CD8-positive, alpha-beta memory T cell (primary cell): ENCODE data around the gene TAOK1. TPM values are rescaled to one million over a fixed set of nuclear protein-coding genes. Genes with fewer than 3 reads are reported as not detected.

Experiments used
- CTCF ChIA-PET: fragments of 350-600 bp; sonication (Branson Sonifier 250); formaldehyde crosslinking; loops from one replicate; lab custom pipeline; 2021; ENCODE audit warnings: antibody characterized with exemption; lab: Charles Lee
- POLR2A ChIA-PET: fragments of 350-600 bp; sonication (Branson Sonifier 250); formaldehyde crosslinking; loops from one replicate; lab custom pipeline; 2021; ENCODE audit warnings: antibody characterized with exemption; lab: Charles Lee
- DNase-seq, 5 donors: peaks; one replicate each; pipeline versions ENCODE4 v3.0.0 to v3.0.0-alpha.2; 2020 to 2022; ENCODE audit warnings: mixed read lengths in 1 of 5
- H3K27ac ChIP-seq: one replicate; pipeline ENCODE4 v1.7.0; 2013; ENCODE audit warnings: low read depth, mild to moderate bottlenecking, low read length, moderate library complexity
- H3K27me3 ChIP-seq: 2 replicates; pipeline ENCODE4 v1.7.0; 2013; ENCODE audit warnings: low read length, mild to moderate bottlenecking; ENCODE audit not compliant: insufficient read depth, poor library complexity, severe bottlenecking
- H3K36me3 ChIP-seq: 2 replicates; pipeline ENCODE4 v1.7.0; 2013; ENCODE audit warnings: mild to moderate bottlenecking, low read length, moderate library complexity; ENCODE audit not compliant: insufficient read depth
- H3K4me1 ChIP-seq: 2 replicates; pipeline ENCODE4 v1.7.0; 2013; ENCODE audit warnings: mild to moderate bottlenecking, low read length, moderate library complexity; ENCODE audit not compliant: insufficient read depth
- H3K4me3 ChIP-seq: 2 replicates; pipeline ENCODE4 v1.7.0; 2013; ENCODE audit warnings: mild to moderate bottlenecking, low read length
- H3K9me3 ChIP-seq: 2 replicates; pipeline ENCODE4 v1.7.0; 2013; ENCODE audit warnings: mild to moderate bottlenecking, low read length
- H3K27ac Mint-ChIP-seq, 8 donors: one replicate each; pipeline ENCODE4 v1.8.0; 2020 to 2021; ENCODE audit warnings: mixed read lengths in 8 of 8, mild to moderate bottlenecking in 6 of 8, inconsistent platforms in 3 of 8, moderate library complexity in 3 of 8
- H3K27me3 Mint-ChIP-seq, 2 donors: one replicate each; pipeline ENCODE4 v1.8.0; 2020 to 2021; ENCODE audit warnings: mixed read lengths in 2 of 2, mild to moderate bottlenecking in 1 of 2, moderate library complexity in 1 of 2
- H3K36me3 Mint-ChIP-seq, 3 donors: one replicate each; pipeline ENCODE4 v1.8.0; 2020 to 2021; ENCODE audit warnings: mixed read lengths in 3 of 3, inconsistent platforms in 1 of 3, mild to moderate bottlenecking in 1 of 3
- H3K4me1 Mint-ChIP-seq, 3 donors: one replicate each; pipeline ENCODE4 v1.8.0; 2020 to 2021; ENCODE audit warnings: mixed read lengths in 3 of 3, inconsistent platforms in 1 of 3, mild to moderate bottlenecking in 1 of 3
- H3K4me3 Mint-ChIP-seq, 7 donors: one replicate each; pipeline ENCODE4 v1.8.0; 2020 to 2021; ENCODE audit warnings: mixed read lengths in 7 of 7, mild to moderate bottlenecking in 6 of 7, moderate library complexity in 4 of 7, inconsistent platforms in 2 of 7
- H3K9me3 Mint-ChIP-seq, 5 donors: one replicate each; pipeline ENCODE4 v1.8.0; 2020 to 2022; ENCODE audit warnings: mixed read lengths in 5 of 5, mild to moderate bottlenecking in 3 of 5, moderate library complexity in 2 of 5, inconsistent platforms in 1 of 5
- polyA plus RNA-seq: library from polyadenylated mRNA; unstranded; fragments of 300-500 nt; fragmentation: Illumina TruSeq; gene quantifications from one replicate; pipeline ENCODE4 v1.2.3, GENCODE V29; 2021
- total RNA-seq, 2 experiments: library from RNA; stranded (reverse); gene quantifications; one replicate each; pipeline ENCODE4 v1.2.3, GENCODE V29; 2021

TAOK1 gene
- total and polyA plus RNA-seq, 3 experiments from 2014 or later: 3.8 to 42.1 (median 41.9) TPM

DNA sequence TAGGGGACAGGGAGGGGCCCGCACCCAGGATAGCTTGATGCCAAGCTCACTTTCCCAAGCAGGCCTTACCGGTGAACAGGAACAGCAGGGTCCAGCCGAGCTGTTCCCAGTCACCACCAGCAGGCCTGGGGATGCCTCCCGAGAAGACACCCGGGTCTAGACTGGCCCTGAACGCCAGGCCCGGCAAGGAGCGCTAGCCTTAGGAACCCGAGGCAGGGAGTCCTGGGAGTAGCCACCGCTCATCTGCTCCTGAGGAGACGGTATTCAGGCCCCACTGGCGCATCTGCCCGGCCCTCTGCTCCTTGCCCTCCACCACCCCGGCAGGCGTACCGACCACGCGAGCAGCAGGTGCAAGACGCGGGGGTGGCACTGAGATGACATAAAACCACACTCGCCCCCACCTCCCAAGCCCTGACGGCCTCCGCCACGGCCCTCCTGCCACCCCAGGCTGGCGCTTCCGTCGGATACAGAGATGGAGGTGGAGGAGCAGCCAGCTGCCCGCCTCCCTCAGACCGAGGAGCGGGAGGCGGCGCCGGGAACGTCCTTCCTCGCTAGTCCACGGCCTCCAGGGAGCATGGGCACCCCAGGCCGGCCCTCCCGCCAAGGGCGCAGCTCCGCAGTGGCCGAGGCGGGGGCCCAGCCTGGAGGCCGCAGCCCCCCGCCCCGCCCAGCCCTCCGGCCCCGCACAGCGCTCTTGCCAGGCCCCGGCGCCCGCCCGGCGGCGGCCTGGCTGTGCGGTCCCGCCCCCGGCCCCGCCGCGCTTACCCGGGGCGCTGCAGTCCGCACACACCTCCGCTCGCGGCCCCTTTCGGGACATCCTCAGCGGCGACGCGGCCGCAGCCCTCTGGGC is 198.6 kb downstream of the TAOK1 start:
- DNase-seq: peak; percentile 46 to 75 (median 52)
- Mint-ChIP-seq H3K27ac (peak overlapping the region; percentile 83 to 97 (median 96)), H3K9me3 (no peaks in the 10 kb centered on the region), H3K36me3 (peaks cover 0 to 5% (median 1%) of the 10 kb centered on the region in 3 donors), H3K4me1 (peaks cover 59 to 81% (median 68%) of the 10 kb centered on the region in 3 donors), H3K4me3 (peak overlapping the region; percentile 89 to 95 (median 93)), H3K27me3 (no peaks in the 10 kb centered on the region)
- peak overlapping the region; percentile 74 for H3K4me3 ChIP-seq
- H3K27me3 ChIP-seq: no peaks in the 10 kb centered on the region
- H3K36me3 ChIP-seq: no peaks in the 10 kb centered on the region
- H3K9me3 ChIP-seq: no peaks in the 10 kb centered on the region
- peaks cover 77% of the 10 kb centered on the region for H3K4me1 ChIP-seq
- ChIA-PET POLR2A (interaction anchor here (0.6 to 2.0 kb wide), 5 partner anchors 20 to 27 kb away, joined by 3 to 18 read pairs (median 3); partner anchors contain the start of genes ABHD15 and TP53I13), CTCF (interaction anchor here (0.9 to 26.2 kb wide), 4 partner anchors 12 to 24 kb away, joined by 3 to 436 read pairs (median 5); no protein-coding TSS in a partner anchor)
- peak overlapping the region; percentile 47 for H3K27ac ChIP-seq

DNA sequence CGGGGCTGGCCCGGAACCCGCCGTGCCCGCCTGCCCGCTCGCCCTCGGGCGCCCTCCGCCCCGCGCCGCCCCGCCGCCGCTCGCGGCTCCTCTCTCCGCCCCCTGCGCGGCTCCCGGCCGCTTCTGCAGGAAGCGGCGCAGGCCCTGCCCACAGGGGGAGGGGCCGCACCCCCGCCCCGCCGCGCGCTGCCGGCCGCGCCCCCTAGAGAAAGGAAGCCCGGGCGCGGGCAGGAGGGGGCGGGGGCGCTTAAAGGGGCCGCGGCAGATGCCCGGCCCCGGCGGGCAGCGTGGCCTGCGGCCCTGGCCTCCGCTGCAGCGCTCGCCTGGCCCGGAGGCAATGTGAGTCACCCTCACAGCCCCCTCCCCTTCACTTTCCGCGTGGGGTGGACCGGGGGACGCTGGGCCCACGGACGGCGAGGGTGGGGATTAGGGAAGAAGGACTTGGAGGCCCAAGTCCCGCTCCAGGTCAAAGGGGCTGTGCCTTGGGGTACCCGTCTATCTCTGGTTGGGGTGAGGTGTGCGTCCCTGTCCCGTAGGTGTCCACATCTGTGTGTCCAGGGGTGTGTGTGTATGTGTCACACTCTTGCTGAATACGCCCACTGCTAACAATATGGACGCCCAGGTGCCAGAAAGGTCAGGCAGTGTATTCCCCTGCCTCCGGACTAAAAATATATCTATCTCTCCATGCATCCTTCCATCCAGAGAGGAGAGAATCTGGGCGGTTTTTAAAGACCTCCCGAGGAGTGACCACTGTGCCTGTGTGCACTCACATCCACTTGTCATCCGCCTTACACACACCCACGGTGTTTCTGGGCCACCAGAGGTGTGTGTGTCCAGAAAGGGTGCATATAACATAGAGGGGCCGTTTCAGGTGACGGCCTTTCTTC is 199.6 kb downstream of the TAOK1 start, which contains the start of gene GIT1:
GIT1 (minus strand) TSS at position 125 of the 887 bp plus-strand sequence. CDS start 270 bp downstream, outside the sequence.
- H3K4me3 ChIP-seq: peak within 1 kb of the TSS; percentile 88
- H3K27me3 Mint-ChIP-seq: no peaks in the 10 kb centered on the region
- no peaks in the 10 kb centered on the region for H3K36me3 ChIP-seq
- H3K27me3 ChIP-seq: no peaks in the 10 kb centered on the region
- H3K36me3 Mint-ChIP-seq: peaks cover 0 to 4% (median 1%) of the 10 kb centered on the region in 3 donors
- no peaks in the 10 kb centered on the region for H3K9me3 Mint-ChIP-seq
- peaks cover 57 to 78% (median 68%) of the 10 kb centered on the region in 3 donors for H3K4me1 Mint-ChIP-seq
- H3K4me3 Mint-ChIP-seq: peak within 1 kb of the TSS; percentile 89 to 95 (median 93)
- POLR2A ChIA-PET: interaction anchor here (0.9 to 2.0 kb wide), 2 partner anchors 26 kb away, joined by 3 to 18 read pairs; no protein-coding TSS in a partner anchor
- peak; percentile 80 to 88 (median 82) for DNase-seq
- CTCF ChIA-PET: interaction anchor here (2.3 to 26.2 kb wide), 2 partner anchors 17 to 23 kb away, joined by 7 to 436 read pairs; no protein-coding TSS in a partner anchor
- no peaks in the 10 kb centered on the region for H3K9me3 ChIP-seq
- H3K27ac ChIP-seq: peak within 1 kb of the TSS; percentile 59
- peak within 1 kb of the TSS in 7 of 8 donors; percentile 83 to 97 (median 95) for H3K27ac Mint-ChIP-seq
- peaks cover 76% of the 10 kb centered on the region for H3K4me1 ChIP-seq

DNA sequence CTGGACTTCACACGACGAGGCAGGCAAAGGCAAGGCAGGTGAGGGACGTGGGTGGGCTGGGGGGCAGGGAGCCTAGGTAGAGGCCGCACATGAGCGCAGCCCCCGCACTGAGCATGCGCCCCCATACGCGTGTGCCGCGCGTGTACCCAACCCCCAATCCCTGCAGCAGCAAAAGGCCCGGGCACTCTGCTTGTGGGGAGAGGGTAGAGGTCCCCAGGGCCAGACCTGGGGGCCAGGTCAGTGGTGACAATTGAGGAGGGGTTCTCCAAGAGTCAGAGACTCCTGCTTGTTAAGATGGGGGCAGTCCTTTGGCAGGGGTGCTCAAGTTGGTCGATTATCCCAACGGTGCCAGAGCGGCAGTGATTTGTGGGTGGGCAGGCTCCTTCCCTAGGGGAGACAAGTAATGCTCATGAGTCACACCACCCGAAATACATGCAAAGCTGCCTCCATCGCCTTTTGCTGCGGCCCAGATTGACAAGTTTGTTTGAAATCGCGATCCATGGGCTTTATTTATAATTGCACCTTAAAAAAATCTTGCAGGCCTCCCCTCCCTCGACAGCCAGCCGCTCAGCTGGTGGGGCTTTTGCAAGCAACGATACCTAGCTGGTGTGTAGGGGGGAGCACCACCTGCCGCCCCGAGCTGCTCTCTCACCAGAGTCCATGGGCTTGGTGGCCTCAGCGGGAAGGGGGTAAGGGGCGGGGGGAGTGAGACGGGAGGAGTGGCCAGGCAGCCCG is 200.4 kb downstream of the TAOK1 start:
- POLR2A ChIA-PET: interaction anchor here (0.6 to 1.8 kb wide), 5 partner anchors 9 to 245 kb away, joined by 3 to 11 read pairs (median 4); no protein-coding TSS in a partner anchor
- no peaks in the 10 kb centered on the region for H3K27me3 Mint-ChIP-seq
- peak overlapping the region in 6 of 8 donors; percentile 56 to 93 (median 84) for H3K27ac Mint-ChIP-seq
- Histone ChIP-seq H3K27me3 (no peaks in the 10 kb centered on the region), H3K4me3 (peak overlapping the region; percentile 88), H3K27ac (no peak overlapping the region), H3K36me3 (no peaks in the 10 kb centered on the region), H3K4me1 (peaks cover 68% of the 10 kb centered on the region), H3K9me3 (no peaks in the 10 kb centered on the region)
- no peaks in the 10 kb centered on the region for H3K9me3 Mint-ChIP-seq
- DNase-seq: peak in 1 of 5 donors; percentile 40
- peaks cover 0 to 4% (median 1%) of the 10 kb centered on the region in 3 donors for H3K36me3 Mint-ChIP-seq
- peaks cover 50 to 70% (median 60%) of the 10 kb centered on the region in 3 donors for H3K4me1 Mint-ChIP-seq
- peak overlapping the region; percentile 87 to 94 (median 89) for H3K4me3 Mint-ChIP-seq
- CTCF ChIA-PET: interaction anchor here (1.0 to 6.2 kb wide), 8 partner anchors 10 to 221 kb away, joined by 3 to 113 read pairs (median 16); partner anchors contain the start of genes ABHD15 and TP53I13

DNA sequence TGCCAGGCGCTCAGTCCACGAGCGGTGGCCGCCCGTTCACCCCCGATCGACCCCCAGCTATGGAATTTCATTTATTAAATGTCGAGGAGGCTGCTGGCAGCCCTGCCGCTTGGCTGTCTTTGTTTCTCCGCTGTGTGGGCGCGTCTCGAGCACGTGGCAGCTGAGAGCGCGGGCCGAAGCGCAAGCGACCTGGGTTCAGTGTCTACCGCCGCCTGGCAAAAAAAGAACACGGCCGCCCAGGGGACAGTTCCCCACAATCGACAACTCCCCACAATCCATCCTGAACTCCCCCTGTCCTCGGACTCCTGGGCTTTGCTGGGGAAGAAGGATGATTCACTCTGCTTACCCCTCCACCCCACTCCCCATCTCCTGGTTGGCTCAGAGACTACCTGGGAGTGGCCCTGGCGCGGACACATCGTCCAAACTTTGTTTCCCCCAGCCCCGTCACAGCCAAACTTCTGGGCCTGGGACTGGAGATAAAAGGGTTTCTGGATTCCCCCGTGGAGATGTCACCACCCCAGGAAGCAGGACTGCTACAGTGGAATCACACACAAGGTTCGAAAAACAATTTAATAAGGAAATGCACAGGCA is 201.1 kb downstream of the TAOK1 start:
- CTCF ChIA-PET: interaction anchor here (0.7 to 6.2 kb wide), 11 partner anchors 9 to 339 kb away, joined by 3 to 113 read pairs (median 11); partner anchors contain the start of genes ABHD15, SSH2 and TP53I13
- Histone ChIP-seq H3K9me3 (no peaks in the 10 kb centered on the region), H3K36me3 (no peaks in the 10 kb centered on the region), H3K4me3 (peak overlapping the region; percentile 49), H3K27me3 (no peaks in the 10 kb centered on the region), H3K27ac (no peak overlapping the region), H3K4me1 (peaks cover 61% of the 10 kb centered on the region)
- Mint-ChIP-seq H3K4me3 (peak overlapping the region; percentile 76 to 90 (median 87)), H3K36me3 (peaks cover 0 to 4% (median 1%) of the 10 kb centered on the region in 3 donors), H3K27ac (peak overlapping the region in 3 of 8 donors; percentile 33 to 80 (median 51)), H3K9me3 (no peaks in the 10 kb centered on the region), H3K27me3 (no peaks in the 10 kb centered on the region), H3K4me1 (peaks cover 46 to 63% (median 54%) of the 10 kb centered on the region in 3 donors)
- DNase-seq: peak in 1 of 5 donors; percentile 34
- POLR2A ChIA-PET: interaction anchor here (0.9 to 2.2 kb wide), 6 partner anchors 10 to 26 kb away, joined by 3 to 11 read pairs (median 5); no protein-coding TSS in a partner anchor

- Mint-ChIP-seq H3K4me1 (peaks cover 41 to 56% (median 47%) of the 10 kb centered on the region in 3 donors), H3K4me3 (peak overlapping the region; percentile 76 to 90 (median 87)), H3K36me3 (peaks cover 0 to 4% (median 1%) of the 10 kb centered on the region in 3 donors), H3K9me3 (no peaks in the 10 kb centered on the region), H3K27me3 (no peaks in the 10 kb centered on the region), H3K27ac (peak overlapping the region in 6 of 8 donors; percentile 29 to 85 (median 54))
- peak; percentile 65 to 83 (median 72) for DNase-seq
- ChIA-PET POLR2A (interaction anchor here (0.6 to 2.2 kb wide), 9 partner anchors 10 to 25 kb away, joined by 3 to 20 read pairs (median 8); partner anchors contain the start of gene TP53I13), CTCF (interaction anchor here (0.7 to 6.2 kb wide), 12 partner anchors 9 to 339 kb away, joined by 3 to 113 read pairs (median 10); partner anchors contain the start of genes ABHD15, SSH2 and TP53I13)
- Histone ChIP-seq H3K27me3 (no peaks in the 10 kb centered on the region), H3K9me3 (no peaks in the 10 kb centered on the region), H3K36me3 (no peaks in the 10 kb centered on the region), H3K4me3 (peak overlapping the region; percentile 49), H3K27ac (no peak overlapping the region), H3K4me1 (peaks cover 55% of the 10 kb centered on the region)
These were observed 201.8 kb downstream of the TAOK1 start for GRCh38 chr17:29591737-29592608.
